Activated CD8-positive, alpha-beta T cell treated with anti-CD3 and anti-CD28 coated beads for 36 hours (primary cell): ENCODE measurements around the gene CTPS2. TPM values are rescaled to one million over a fixed set of nuclear protein-coding genes. Genes with fewer than 3 reads are reported as not detected.
A peak's percentile ranks its signal among the peaks of the same experiment; 100 is the strongest.

Experiments used
- ATAC-seq: fragments of 200-7000 bp; cut with Tn5 transposase; one replicate; pipeline ENCODE4 v1.10.0; 2021; ENCODE audit warnings: mild to moderate bottlenecking, moderate library complexity
- CTCF ChIA-PET: fragments of 350-600 bp; sonication (Branson Sonifier 250); formaldehyde crosslinking; loops from one replicate; lab custom pipeline; 2021; ENCODE audit warnings: antibody characterized with exemption; lab: Charles Lee
- POLR2A ChIA-PET: fragments of 350-600 bp; sonication (Branson Sonifier 250); formaldehyde crosslinking; loops from one replicate; lab custom pipeline; 2021; ENCODE audit warnings: antibody characterized with exemption; lab: Charles Lee
- DNase-seq: peaks from one replicate; pipeline ENCODE4 v3.0.0-alpha.2; 2020
- H3K27ac Mint-ChIP-seq: one replicate; pipeline ENCODE4 v1.8.0; 2021; ENCODE audit warnings: mild to moderate bottlenecking, mixed read lengths
- H3K27me3 Mint-ChIP-seq: one replicate; pipeline ENCODE4 v1.8.0; 2021; ENCODE audit warnings: mixed read lengths
- H3K36me3 Mint-ChIP-seq: one replicate; pipeline ENCODE4 v1.8.0; 2021; ENCODE audit warnings: low read depth, mixed read lengths
- H3K4me1 Mint-ChIP-seq: one replicate; pipeline ENCODE4 v1.8.0; 2021; ENCODE audit warnings: low read depth, mixed read lengths
- H3K4me3 Mint-ChIP-seq: one replicate; pipeline ENCODE4 v1.8.0; 2021; ENCODE audit warnings: mild to moderate bottlenecking, moderate library complexity, mixed read lengths
- H3K9me3 Mint-ChIP-seq: one replicate; pipeline ENCODE4 v1.8.0; 2021; ENCODE audit warnings: mixed read lengths
- intact Hi-C: fragments of 100-400 bp; cut with micrococcal nuclease; formaldehyde crosslinking; loops from one replicate; pipeline ENCODE4 v1.10.0; 2022
- total RNA-seq, 2 experiments: library from RNA; stranded (reverse); gene quantifications; one replicate each; pipeline ENCODE4 v1.2.3, GENCODE V29; 2021
- TF ChIP-seq, protein P1 (sequence below): fragments of 200-600 bp; IDR thresholded peaks from one replicate; pipeline ENCODE4 v1.8.0; 2022; ENCODE audit warnings: antibody characterized with exemption, mild to moderate bottlenecking

Gene CTPS2
- total RNA-seq, 2 experiments from 2014 or later: 6.2 to 6.7 TPM

DNA sequence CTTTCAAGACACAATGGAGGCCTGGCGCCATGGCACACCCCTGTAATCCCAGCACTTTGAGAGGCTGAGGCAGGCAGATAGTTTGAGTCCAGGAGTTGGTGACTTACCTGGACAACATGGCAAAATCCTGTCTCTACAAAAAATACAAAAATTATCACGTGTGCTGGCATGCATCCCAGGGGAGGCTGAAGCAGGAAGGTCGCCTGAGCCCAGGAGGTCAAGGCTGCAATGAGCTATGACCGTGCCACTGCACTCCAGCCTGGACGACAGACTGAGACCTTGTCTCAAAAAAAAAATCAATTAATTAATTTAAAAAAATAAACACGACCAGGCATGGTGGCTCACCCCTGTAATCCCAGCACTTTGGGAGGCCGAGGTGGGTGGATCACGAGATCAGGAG lies 2.0 kb upstream of the CTPS2 start:
- H3K27ac Mint-ChIP-seq: no peak overlapping the region
- ChIA-PET POLR2A (no interaction called here), CTCF (no interaction called here)
- DNase-seq (no peak), ATAC-seq (no peak)
- intact Hi-C loops: loop anchor here (10.0 kb wide), 1 partner anchor 70 kb away; the partner anchor contains the start of gene TXLNG
- no peaks in the 10 kb centered on the region for H3K9me3 Mint-ChIP-seq
- H3K4me1 Mint-ChIP-seq: peaks cover 19% of the 10 kb centered on the region
- TF ChIP-seq, protein P1, sequence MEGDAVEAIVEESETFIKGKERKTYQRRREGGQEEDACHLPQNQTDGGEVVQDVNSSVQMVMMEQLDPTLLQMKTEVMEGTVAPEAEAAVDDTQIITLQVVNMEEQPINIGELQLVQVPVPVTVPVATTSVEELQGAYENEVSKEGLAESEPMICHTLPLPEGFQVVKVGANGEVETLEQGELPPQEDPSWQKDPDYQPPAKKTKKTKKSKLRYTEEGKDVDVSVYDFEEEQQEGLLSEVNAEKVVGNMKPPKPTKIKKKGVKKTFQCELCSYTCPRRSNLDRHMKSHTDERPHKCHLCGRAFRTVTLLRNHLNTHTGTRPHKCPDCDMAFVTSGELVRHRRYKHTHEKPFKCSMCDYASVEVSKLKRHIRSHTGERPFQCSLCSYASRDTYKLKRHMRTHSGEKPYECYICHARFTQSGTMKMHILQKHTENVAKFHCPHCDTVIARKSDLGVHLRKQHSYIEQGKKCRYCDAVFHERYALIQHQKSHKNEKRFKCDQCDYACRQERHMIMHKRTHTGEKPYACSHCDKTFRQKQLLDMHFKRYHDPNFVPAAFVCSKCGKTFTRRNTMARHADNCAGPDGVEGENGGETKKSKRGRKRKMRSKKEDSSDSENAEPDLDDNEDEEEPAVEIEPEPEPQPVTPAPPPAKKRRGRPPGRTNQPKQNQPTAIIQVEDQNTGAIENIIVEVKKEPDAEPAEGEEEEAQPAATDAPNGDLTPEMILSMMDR: no peak
- no peaks in the 10 kb centered on the region for H3K36me3 Mint-ChIP-seq
- no peaks in the 10 kb centered on the region for H3K27me3 Mint-ChIP-seq
- H3K4me3 Mint-ChIP-seq: peak overlapping the region; percentile 27

DNA sequence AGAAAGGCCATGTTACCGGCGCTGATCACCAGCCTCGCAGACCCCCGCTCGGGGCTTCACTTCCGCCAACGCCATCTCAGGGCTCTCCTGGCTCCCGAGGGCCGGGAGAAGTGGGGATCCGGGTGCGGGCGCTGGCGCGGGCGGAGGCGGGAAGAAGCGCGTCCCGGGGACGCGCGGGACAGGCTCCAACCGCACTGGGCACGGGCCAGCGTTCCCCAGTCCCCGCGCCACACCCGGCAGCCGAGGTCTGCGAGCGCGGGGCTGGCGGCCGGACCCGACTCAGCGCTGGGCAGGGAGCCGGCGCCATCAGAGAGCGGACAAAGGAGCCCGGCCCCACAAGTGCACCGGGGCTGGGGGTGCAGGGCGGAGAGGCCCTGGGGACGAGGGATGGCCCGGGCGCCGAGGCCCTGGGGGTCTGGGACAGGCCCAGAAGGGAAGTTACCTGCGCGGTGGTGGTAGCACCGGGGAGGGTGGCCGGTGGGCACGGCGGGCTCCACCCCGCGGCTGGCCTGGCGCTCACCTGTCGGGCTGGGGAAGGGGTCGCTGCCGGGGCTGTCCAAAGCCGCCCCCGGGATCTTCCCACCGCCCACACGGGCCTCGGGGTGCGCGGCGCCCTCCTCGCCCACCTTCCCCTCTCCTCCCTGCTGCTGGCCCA lies 449 bp downstream of the CTPS2 start:
- peak; percentile 60 for ATAC-seq
- Mint-ChIP-seq H3K4me3 (peak overlapping the region; percentile 82), H3K36me3 (no peaks in the 10 kb centered on the region), H3K4me1 (peaks cover 16% of the 10 kb centered on the region), H3K27ac (peak overlapping the region; percentile 80), H3K27me3 (no peaks in the 10 kb centered on the region), H3K9me3 (no peaks in the 10 kb centered on the region)
- ChIA-PET POLR2A (interaction anchor here (0.8 kb wide), 2 partner anchors 8 to 112 kb away, joined by 3 read pairs; no protein-coding TSS in a partner anchor), CTCF (no interaction called here)
- no peak for DNase-seq
- TF ChIP-seq, protein P1: no peak
- intact Hi-C loops: loop anchor here (10.0 kb wide), 1 partner anchor 73 kb away; the partner anchor contains the start of gene TXLNG

DNA sequence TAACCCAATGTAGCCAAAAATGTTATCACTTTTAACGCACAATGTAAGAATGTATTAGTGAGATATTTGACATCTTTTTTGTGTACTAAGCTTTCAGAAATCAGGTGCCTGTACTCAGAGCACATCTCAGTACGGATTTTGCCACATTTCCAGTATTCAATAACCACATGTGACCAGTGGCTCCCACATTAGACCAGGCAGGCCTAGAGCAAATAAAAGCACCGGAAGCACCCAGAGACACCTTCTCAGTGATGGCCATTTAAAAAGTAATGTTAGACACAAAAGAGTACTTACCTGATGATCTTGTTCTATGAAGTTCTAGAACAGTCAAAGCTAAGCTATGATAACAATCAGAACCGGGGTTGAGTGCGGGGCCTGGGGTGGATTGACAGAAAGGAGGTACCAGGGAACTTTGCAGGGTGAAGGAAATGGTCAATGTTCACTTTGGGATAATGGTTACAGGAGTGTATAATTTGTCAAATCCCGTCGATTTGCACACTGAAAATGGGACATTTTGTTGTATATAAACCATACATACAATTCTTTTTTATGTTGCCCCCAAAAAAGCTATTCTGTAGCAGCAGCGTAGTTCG lies 1.2 kb downstream of the CTPS2 start:
- ChIA-PET CTCF (no interaction called here), POLR2A (interaction anchor here (0.8 kb wide), 2 partner anchors 9 to 113 kb away, joined by 3 read pairs; no protein-coding TSS in a partner anchor)
- TF ChIP-seq, protein P1: no peak
- H3K27ac Mint-ChIP-seq: peak overlapping the region; percentile 44
- intact Hi-C loops: loop anchor here (10.0 kb wide), 1 partner anchor 73 kb away; the partner anchor contains the start of gene TXLNG
- ATAC-seq (no peak), DNase-seq (no peak)
- peaks cover 16% of the 10 kb centered on the region for H3K4me1 Mint-ChIP-seq
- no peaks in the 10 kb centered on the region for H3K9me3 Mint-ChIP-seq
- H3K27me3 Mint-ChIP-seq: no peaks in the 10 kb centered on the region
- no peaks in the 10 kb centered on the region for H3K36me3 Mint-ChIP-seq
- H3K4me3 Mint-ChIP-seq: peak overlapping the region; percentile 70

DNA sequence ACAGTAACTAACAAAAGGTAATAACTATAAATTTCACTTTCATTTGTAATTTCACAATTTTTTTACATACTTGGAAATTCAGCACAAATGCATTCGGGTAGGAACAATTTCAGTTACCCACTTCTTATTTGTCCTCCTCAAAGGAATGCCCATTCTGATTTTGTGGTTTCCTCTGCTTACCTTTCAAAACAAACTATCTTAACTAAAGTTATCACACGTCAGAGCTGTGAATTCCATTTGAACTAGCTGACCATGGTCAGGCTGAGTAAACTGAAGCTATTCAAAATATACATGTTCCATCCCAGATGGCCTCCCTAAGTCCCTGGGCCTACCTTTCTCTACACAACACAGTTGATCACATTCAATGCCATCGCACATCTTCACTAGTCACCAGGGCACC lies 4.5 kb downstream of the CTPS2 start:
- no peak for ATAC-seq
- H3K4me1 Mint-ChIP-seq: peaks cover 14% of the 10 kb centered on the region
- H3K4me3 Mint-ChIP-seq: no peak overlapping the region
- ChIA-PET CTCF (no interaction called here), POLR2A (no interaction called here)
- intact Hi-C loops: no loop called here
- TF ChIP-seq, protein P1: no peak
- H3K9me3 Mint-ChIP-seq: no peaks in the 10 kb centered on the region
- no peaks in the 10 kb centered on the region for H3K27me3 Mint-ChIP-seq
- no peak overlapping the region for H3K27ac Mint-ChIP-seq
- no peaks in the 10 kb centered on the region for H3K36me3 Mint-ChIP-seq
- no peak for DNase-seq

DNA sequence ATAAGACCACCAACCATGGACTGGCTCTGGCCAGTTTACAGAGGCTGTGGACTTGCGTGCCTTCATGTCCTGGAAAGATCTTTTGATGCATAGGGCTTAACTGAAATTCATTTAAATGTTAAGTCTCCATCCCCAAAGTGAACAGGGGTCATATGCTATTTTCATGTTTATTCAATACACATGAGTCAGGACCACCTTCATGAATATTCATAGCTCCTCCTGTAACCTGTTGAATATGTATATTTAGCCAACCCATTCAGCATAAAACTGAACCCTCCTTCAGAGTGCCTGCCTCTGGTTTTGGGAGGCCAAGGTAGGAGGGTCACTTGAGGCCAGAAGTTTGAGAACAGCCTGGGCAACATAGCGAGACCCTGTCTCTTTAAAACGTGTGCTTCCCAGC lies 7.1 kb downstream of the CTPS2 start:
- peaks cover 5% of the 10 kb centered on the region for H3K4me1 Mint-ChIP-seq
- H3K27me3 Mint-ChIP-seq: no peaks in the 10 kb centered on the region
- intact Hi-C loops: no loop called here
- POLR2A ChIA-PET: no interaction called here
- H3K36me3 Mint-ChIP-seq: no peaks in the 10 kb centered on the region
- H3K9me3 Mint-ChIP-seq: no peaks in the 10 kb centered on the region
- no peak overlapping the region for H3K4me3 Mint-ChIP-seq
- TF ChIP-seq, protein P1: no peak
- CTCF ChIA-PET: no interaction called here
- H3K27ac Mint-ChIP-seq: no peak overlapping the region
- DNase-seq (no peak), ATAC-seq (no peak)
